GM21367 (cell line): ENCODE data around the gene COP1.

Source experiments
- ATAC-seq: cut with Tn5 transposase; IDR thresholded peaks from one replicate; pipeline ENCODE4 v1.9.1; 2021; ENCODE audit not compliant: unreplicated experiment

Gene COP1

DNA sequence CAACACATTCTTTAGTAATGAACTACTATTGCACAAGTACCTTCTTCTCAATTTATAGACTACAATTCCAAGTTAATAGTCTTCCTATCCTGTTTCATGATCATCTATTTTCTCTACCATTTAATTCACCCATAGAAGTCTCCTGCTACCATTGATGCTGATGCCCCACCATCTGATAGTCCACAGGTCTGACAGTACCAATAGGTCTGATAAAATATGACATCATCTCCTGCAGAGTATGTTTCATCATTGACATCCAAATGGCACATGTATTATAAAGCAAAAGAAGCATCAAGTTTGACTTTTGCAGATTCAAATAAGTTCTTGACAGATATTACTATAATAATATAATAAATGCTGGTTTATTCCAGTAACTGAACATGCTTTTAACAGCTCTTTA, 5.5 kb downstream of the COP1 start:
- ATAC-seq, result no peak

DNA sequence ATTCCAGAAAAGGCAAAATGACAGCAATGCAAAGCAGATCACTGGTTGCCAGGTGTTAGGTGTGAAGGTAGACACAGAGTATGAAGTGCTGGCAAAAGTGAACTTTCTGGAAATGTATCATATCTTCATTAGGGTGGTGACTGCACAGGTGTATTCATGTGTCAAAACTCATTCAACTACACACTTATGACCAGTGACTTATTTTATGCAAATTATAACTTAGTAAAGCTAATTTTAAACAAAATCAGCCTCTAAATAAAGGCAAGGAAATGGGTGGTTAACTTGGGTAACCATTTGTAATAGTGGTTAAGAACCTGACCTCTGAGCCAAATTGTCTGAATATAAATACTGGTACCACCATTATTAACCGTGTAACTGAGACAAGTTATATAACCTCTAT, 7.4 kb downstream of the COP1 start:
- ATAC-seq, result no peak

DNA sequence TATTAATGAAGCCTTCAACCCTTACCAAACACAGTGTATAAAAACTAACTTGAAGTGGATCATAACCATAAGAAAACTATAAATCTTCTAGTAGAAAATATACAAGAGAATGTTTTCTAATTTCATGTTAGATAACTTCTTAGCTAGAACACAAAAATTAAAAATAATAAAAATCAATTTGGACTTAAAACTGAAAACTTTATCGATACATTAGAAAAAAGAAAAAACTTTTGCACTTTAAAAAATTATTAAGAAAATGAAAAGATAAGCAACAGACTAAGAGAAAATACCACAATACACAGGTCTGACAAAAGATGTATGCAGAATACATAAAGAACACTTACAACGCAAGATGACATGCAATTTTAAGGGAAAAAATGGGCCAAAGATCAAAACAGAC, 8.7 kb downstream of the COP1 start:
- no peak for ATAC-seq

DNA sequence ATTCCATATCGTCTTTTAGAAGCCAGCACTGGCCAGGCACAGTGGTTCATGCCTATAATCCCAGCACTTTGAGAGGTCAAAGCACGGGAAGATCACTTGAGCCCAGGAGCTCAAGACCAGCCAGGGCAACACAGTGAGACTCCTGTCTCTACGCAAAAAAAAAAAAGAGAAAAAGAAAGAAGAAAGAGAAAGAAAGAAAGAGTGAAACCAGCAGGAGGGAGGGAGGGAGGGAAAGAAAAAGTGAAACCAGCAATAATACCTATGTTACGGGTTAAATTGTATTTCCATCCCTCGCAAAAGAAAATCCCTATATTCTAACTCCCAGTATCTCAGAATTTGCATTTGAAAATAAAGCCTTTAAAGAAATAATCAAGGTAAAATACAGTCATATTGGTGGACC, 10.4 kb downstream of the COP1 start:
- no peak for ATAC-seq

DNA sequence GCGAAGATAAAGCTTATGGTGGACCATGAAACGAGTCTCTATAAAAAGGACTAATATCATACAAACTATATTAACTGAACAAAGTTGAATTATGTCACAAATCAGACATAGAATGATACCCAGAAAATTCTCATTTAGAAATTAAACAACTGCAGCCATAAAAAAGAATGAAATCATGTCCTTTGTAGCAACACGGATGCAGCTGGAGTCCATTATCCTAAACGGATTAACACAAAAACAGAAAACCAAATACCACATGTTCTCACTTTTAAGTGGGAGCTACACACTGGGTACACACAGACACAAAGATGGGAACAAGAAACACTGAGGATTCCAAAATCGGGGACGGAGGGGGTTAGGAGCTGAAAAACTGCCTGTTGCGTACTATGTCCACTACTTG, 11.5 kb downstream of the COP1 start:
- ATAC-seq, result no peak

DNA sequence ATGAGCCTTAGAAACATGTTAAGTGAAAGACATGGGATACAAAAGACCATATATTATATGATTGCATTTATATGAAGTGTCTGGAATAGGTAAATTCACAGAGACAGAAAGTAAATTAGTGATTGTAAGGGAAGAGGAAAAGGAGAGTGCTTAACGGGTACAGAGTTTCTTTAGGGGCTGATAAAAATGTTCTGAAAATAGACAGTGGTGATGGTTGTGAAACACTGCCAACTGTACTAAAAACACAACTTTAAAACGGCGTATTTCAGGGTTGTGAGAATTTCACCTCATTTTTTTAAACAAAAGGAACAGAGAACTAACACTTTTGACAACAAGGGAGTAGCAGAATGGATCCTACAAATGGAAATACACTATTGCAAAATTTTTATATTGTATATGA, 13.4 kb downstream of the COP1 start:
- ATAC-seq, result no peak

DNA sequence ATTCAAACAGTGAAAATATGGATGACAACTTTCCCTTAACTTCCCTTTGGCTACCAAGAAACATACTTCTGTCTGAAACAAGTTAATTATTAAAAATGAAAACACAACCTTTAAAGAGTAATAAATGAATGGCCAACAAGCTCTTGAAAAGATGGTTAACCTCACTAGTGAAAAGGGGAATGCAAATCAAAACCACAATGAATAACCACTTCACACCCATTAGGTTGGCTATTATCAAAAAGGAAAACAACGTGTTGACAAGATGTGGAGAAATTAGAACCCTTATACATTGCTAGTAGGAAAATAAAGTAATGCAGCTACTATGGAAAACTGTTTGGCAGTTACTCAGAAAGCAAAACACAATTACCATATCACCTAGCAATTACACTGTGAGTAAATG, 14.1 kb downstream of the COP1 start:
- ATAC-seq, result peak; percentile 85

DNA sequence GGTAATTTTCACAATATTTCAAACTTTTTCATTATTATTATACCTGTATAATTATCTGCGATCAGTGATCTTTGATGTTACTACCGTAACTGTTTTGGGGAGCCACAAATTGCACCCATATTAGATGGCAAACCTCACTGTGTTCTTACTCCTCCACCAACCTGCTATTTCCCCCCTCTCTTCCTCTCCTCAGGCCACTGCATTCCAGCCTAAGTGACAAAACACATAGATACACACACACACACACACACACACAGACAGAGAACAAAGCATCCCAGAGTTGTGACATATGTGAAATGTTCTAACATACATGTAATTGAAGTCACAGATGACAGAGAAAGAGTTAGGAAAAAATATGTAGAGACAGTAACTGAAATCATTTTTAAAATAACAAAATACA, 18.5 kb downstream of the COP1 start:
- ATAC-seq, result no peak

DNA sequence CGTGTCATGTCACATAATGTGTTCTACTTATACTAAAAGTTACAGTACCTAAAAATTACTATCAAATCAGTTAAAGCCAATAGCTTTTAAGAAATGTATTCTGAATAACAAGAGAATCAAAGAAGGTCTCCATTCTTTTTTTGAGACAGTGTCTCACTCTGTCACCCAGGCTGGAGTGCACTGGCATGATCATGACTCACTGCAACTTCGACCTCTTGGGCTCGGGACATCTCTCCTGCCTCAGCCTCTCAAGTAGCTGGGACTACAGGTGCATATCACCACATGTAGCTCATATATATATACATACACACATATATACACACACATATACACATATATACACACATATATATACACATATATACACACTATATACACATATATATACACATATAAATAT, 20.1 kb downstream of the COP1 start:
- ATAC-seq, result no peak

DNA sequence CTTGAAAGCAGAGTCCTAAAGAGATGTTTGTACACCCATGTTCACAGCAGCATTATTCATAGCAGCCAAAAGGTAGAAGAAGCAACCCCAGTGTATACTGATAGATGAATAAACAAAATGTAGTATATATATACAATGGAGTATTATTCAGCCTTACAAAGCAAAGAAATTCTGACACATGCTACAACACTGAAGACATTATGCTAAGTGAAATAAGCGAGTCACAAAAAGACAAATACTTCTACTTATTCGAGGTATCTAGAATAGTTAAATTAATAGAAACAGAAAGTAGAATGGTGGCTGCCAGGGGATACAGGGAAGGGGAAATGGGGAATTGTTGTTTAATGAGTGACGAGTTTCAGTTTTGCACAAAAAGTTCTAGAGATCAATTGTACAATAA, 23.5 kb downstream of the COP1 start:
- peak; percentile 71 for ATAC-seq

DNA sequence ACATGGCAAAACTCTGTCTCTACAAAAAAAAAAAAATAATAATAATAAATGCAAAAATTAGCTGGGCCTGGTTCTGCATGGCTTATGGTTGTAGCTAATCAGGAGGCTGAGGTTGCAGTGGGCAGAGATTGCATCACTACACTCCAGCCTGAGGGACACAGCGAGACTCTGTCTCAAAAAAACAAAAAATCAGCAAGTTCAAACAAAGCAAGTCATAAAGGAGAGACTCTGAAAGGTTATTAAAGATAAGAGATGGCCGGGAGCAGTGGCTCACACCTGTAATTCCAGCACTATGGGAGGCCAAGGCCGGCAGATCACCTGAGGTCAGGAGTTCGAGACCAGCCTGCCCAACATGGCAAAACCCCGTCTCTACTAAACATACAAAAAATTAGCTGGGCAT, 28.8 kb downstream of the COP1 start:
- no peak for ATAC-seq

DNA sequence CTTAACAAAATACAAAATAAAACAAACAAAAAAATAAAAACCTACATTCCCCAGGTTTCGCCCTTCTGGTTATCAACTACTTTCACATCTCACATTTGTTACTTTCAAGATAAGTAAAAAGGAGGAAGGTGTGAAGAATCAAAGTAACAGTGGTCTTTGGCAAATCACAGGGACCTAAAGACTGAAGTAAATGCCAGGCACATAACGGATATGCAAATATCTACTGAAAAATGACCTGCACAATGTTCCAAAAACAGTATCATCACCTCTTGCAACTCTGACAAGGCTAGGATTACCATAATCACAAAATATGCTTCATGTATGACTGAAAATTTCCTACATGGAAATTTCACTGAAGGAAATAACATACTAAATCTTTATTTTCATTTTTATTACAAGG, 29.3 kb downstream of the COP1 start:
- ATAC-seq, result peak; percentile 87

DNA sequence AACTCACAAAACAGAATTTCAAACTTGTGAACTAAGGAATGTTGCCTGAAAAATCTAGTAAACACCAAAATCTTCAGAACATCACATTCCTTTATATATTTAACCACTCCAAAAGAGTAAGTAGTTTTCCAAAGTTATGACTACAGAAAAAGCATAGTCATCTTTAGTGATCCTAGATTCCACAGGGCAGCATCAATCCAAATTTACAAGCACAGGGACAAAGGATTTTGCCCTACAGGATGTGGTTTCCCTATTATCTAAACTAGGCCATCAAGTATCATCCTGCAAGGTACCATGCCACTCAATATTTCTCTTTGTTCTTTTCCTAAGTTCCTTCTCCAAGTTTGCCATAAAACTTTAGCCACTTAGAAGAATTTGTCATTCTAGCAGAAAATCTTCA, 33.0 kb downstream of the COP1 start:
- ATAC-seq, result no peak

DNA sequence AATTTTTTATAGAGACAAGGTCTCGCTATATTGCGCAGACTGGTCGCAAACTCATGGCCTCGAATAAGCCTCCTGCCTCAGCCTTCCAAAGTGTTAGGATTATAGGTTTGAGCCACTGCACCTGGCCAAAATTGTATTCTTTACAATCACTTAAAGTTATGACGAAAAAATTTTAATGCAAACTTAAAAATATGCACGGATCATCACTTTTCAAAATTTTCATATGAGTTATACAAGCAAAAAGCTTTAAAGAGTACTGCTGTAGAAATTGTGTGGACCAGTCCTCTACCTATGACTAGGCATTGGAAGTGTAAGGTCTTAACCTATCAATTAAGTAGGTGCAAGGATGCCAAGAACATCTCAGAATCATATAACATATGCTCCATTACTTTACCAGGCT, 34.9 kb downstream of the COP1 start:
- ATAC-seq, result no peak

DNA sequence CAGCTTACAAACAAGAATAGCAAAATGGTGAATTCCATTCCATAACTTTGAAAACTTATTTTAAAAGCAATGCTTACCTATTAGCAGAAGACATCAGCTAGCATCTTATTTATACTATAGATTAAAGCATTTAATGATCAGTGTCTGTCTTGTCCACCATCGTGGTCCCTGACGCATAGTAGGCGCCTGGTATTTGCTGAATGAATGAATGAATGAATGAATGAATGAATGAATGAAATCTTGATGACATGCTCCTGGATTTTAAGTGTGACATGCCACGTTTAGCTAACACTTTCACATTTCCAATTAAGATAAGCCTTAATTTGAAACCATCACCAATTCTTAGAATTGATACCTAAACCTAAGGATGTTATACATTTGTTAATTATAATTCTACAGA, 39.9 kb downstream of the COP1 start:
- no peak for ATAC-seq

DNA sequence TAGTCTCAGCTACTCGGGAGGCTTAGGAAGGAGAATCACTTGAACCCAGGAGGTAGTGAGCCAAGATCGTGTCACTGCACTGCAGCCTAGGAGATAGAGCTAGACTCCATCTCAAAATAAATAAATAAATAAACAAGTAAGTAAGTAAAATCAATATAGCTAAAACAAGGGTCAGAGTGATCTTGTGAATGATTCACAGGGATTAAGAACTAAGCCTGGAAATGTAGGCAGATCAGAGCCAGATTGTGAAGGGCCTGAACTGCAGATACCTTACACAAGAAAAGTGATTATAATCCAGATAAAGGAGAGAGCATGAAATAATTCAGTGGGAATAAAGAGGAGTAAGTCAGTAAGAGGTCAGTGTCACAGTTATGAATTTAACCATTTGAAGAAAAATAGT, 41.5 kb downstream of the COP1 start:
- ATAC-seq, result no peak

DNA sequence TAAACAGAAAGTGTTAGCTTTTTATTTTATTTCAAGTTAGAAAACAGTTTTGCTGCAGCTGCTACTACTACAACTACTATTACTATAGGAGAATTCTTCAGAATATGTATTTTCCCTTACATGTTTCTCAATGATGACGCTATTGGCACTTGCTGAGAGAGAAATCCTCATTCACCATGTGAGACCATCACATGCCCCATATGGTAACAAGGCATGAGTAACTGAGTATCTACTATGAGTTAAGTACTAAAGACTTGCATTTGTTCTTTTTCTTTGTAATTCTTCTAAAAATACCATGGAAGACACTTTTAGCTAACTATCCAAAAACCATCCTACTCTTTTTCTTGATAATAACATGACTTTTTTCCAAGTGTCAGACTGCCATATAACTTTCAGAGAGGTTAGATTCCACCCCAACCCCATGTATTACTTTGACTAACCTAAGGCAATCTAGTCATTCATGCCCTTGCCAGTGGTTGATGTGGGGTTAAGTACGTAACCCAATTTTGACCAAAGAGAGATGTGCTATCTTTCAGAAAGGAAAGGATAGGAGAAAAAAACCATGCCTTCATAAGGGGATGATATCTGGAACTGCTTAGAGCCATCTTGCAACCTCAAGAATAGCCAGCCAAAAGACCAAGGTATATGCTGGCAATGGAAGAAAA, 42.9 kb downstream of the COP1 start:
- ATAC-seq, result no peak

DNA sequence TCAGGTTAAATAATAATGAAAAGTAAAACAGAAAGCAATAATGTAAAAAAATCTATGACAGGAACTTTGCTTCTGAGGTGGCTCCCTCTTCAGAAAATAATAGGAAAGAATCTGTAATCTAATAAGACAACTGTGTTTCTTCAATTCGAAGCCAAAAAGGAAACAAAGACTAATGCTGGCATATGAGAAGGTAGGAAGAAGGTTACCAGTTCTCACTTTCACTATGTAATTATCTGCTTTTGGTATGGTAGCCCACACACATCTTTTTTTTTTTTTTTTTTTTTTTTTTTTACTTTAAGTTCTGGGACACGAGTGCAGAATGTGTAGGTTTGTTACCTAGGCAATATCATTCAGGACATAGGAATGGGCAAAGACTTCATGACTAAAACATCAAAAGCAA, 47.1 kb downstream of the COP1 start:
- ATAC-seq, result no peak

DNA sequence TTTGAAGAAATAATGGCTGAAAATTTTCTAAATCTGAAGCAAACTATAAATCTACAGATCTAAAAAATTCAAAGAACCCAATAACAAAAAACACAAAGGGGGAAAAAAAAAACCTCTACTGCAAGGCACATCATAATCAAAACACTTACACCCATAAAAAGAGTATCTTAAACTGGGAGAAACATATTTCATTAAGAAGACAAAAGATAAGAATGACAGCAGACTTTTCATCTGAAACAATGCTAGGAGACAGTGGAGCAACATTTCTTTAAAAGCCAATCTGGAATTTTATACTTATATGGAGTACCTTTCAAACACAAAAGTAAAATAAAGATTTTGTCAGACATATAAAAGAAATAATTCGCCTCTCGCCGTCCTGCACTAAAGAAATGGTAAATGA, 49.1 kb downstream of the COP1 start:
- ATAC-seq, result no peak

DNA sequence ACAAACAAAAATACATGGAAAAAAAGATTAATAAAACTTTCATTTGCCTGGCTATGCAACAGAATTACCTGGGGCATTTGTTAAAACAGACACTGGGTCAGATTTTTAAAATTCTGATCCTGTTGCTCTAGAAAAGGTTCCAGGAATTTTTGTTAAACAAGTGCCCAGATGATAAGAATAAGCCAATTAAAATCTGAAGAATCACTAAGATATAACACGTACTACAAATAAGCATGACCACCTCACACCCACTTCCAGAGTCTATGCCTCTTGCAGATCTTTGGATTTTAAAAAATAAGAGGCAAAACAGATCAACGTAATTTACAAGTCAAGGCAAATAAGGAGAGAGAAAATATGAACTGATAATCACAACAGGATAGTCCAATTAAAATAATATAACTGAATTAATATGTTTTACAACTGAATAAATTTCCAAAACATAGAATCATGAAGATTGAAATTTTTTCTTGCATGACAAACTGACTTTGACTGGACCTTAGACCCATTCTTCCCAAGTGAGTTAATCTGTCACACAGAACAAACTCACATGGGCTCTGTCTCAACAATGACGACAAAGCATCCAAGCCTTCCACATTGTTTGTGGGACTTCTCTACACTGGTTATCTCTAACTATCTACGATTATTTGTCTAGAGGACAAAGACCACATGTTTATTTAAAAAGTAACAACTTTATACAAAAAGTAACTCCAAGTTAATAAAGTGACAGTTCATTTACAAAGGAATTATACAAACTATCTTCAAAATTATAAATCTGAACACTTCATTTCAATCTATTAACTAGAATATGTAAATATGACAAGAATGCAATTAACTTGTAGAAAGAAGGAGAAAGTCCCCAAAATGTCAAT, 56.9 kb downstream of the COP1 start:
- no peak for ATAC-seq

DNA sequence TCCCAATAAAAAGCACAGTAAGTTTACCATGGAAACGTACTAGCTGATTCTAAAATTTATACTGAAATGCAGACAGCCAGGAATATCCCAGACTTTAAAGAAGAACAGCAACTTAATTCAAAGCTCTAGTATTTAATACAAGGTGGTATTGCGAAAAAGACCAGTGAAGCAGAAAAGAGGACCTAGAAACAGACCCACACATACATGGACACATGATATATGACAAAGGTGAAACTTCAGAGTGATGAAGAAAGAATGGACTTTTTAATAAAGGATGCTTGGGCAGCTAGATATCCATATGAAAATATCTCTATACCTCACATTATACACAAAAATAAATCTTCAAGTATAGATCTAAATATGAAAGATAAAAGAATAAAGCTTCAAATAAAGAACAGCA, 62.6 kb downstream of the COP1 start:
- ATAC-seq, result no peak

DNA sequence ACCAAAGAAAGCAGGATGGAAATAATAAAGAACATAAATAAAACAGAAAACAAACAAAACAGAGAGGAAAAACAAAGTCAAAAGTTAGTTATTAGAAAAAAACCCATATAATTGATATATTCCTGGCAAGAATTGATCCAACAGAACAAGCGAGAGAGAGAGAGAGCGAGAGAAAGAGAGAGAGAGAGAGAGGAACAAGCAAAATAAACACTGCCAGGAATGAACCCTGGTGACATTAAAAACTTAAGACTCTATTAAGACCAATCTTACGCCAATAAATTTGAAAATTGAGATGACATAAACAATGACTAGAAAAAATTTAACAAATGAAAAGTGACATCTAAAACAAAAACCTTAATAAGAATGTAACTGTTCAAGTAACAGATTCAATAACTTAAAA, 64.1 kb downstream of the COP1 start:
- ATAC-seq, result no peak

DNA sequence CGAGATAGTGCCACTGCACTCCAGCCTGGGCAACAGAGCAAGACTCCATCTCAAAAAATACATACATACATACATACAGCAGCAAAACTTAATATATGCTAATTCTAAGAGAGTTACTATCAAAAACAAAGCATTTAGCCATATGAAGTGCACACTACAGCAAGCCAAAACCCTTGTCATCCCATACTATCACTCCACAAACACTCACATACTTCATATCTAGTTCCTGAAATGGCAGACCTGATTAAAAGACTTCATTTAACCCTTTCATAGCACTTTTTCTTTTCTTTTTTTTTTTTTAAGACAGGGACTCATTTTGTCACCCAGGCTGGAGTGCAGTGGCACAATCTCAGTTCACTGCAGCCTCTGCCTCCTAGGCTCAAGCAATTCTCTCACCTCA, 65.6 kb downstream of the COP1 start:
- no peak for ATAC-seq
